Karpas-422 (cell line): ENCODE measurements around the gene CATSPER3. TPM values are rescaled to one million over a fixed set of nuclear protein-coding genes. Genes with fewer than 3 reads are reported as not detected.

Source experiments
- DNase-seq: peaks from one replicate; pipeline ENCODE4 v3.0.0-alpha.2; 2015
- H2AFZ ChIP-seq: fragments of 200-600 bp; sonication (generic); 2 replicates; pipeline ENCODE4 v1.6.1; 2014; ENCODE audit warnings: antibody characterized with exemption, low read length, mixed read lengths
- H3K27ac ChIP-seq: fragments of 200-600 bp; sonication (generic); 2 replicates; pipeline ENCODE4 v1.5.1; 2014; ENCODE audit warnings: mild to moderate bottlenecking, low read length, moderate library complexity
- H3K27me3 ChIP-seq: fragments of 200-600 bp; sonication (generic); 2 replicates; pipeline ENCODE4 v1.6.1; 2014; ENCODE audit warnings: low read length, mixed read lengths
- H3K36me3 ChIP-seq: fragments of 200-600 bp; sonication (generic); 2 replicates; pipeline ENCODE4 v1.6.1; 2014; ENCODE audit warnings: low read length, mixed read lengths; ENCODE audit not compliant: insufficient read depth
- H3K4me1 ChIP-seq: fragments of 200-600 bp; sonication (generic); 2 replicates; pipeline ENCODE4 v1.6.1; 2014; ENCODE audit warnings: mild to moderate bottlenecking, low read length, mixed read lengths
- H3K4me2 ChIP-seq: fragments of 200-600 bp; sonication (generic); 2 replicates; pipeline ENCODE4 v1.6.1; 2014; ENCODE audit warnings: low read length, low read depth, mild to moderate bottlenecking; ENCODE audit not compliant: poor library complexity, severe bottlenecking
- H3K4me3 ChIP-seq: fragments of 200-600 bp; sonication (generic); 2 replicates; pipeline ENCODE4 v1.5.1; 2014; ENCODE audit warnings: mild to moderate bottlenecking, antibody characterized with exemption, low read length, mixed read lengths
- H3K79me2 ChIP-seq: fragments of 200-600 bp; sonication (generic); 2 replicates; pipeline ENCODE4 v1.6.1; 2014; ENCODE audit warnings: mild to moderate bottlenecking, low read length, mixed read lengths
- H3K9ac ChIP-seq: fragments of 200-600 bp; sonication (generic); 2 replicates; pipeline ENCODE4 v1.6.0; 2014; ENCODE audit warnings: low read length
- H3K9me2 ChIP-seq: fragments of 200-600 bp; sonication (generic), shearing (Covaris generic); replicated peaks from 2 replicates; pipeline ENCODE4 v1.6.0; 2014; ENCODE audit warnings: mild to moderate bottlenecking, low read length, moderate library complexity; ENCODE audit not compliant: insufficient read depth
- H3K9me3 ChIP-seq: fragments of 300-700, 200-600 bp; sonication (generic); 2 replicates; pipeline ENCODE4 v1.6.1; 2014; ENCODE audit warnings: low read length, mixed read lengths
- H4K20me1 ChIP-seq: fragments of 200-600 bp; sonication (generic); 2 replicates; pipeline ENCODE4 v1.6.1; 2014; ENCODE audit warnings: mild to moderate bottlenecking, antibody characterized with exemption, low read length, low read depth; ENCODE audit not compliant: insufficient read depth
- total RNA-seq: library from RNA; depleted of rRNA; stranded (reverse); fragments of >200 nt; shearing (Covaris generic); gene quantifications from 2 replicates; pipeline ENCODE4 v1.2.3, GENCODE V29; 2014; ENCODE audit warnings: low replicate concordance

The CATSPER3 gene
- total RNA-seq, 1 experiment from 2014 or later, result not detected

DNA sequence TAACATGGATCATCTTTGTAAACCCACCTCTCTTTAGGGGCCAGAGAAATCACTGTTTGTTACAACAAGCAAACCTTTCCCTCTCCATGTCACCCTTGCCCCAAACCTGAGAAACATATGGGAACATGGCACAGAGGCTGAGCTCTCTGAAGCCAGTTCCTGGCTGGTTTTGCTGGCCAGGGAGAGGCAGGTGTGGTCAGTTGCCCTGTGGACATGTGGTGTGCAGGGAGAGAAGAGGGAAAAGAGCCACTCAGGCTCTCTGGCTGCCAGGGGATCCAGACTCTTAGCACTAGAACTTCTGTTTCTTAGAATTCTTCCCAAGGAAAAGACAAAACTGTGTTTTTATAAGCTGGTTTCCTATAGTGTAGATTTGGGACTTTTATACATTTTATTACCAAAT lies 4.6 kb upstream of the CATSPER3 start:
- Histone ChIP-seq H4K20me1 (no peaks in the 10 kb centered on the region), H3K27me3 (no peaks in the 10 kb centered on the region), H2AFZ (no peak overlapping the region), H3K27ac (peak overlapping the region; percentile 13; the same call in 1 of the 2 replicates), H3K9ac (no peak overlapping the region), H3K36me3 (0 out of 2 replicates have a peak, but pooled peaks cover 7% of the 10 kb centered on the region), H3K4me2 (no peak overlapping the region), H3K4me1 (peaks cover 19% of the 10 kb centered on the region), H3K9me3 (no peaks in the 10 kb centered on the region), H3K4me3 (no peak overlapping the region), H3K9me2 (no peaks in the 10 kb centered on the region), H3K79me2 (no peaks in the 10 kb centered on the region)
- DNase-seq, result no peak

DNA sequence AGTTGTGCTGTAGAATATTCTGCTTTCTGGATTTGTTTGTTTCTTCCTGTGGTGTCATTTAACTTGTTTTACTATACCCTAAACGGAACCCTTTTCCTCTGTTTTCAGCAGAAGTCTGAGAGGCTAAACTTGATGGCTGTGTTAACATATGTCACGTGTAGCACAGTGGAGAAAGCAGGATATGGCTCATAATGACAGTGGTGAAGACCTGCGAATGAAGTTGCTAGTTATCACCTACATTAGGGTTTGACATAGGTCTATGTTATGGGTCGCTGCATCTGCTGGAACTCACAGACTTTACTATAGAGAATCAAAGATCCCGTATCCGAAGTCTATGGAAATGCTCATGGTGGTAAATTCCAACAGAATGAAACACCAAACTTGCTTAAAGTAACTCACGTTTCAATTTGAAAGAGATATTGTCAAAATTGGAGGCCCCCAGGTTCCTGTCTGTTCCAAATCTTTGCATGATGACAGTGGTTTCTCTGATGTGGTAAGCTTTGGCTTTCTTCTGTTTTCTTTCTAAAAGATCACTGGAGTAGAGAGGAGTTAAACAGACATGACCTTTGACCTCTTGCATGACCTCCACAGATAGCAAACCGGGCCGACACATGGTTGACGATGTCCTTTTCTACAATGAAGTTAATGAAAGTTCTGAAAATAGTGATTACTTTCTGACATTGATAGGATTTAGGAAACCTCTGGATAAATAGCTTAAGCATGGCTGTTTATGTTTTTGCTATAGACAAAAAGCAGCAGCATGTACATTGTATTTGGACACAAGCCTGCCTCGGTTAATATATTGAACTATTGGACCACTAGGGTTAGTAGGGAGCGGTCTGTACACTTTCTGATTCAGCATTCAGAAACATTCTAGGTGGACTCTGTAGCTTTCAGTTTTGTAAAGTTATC lies 3.1 kb upstream of the CATSPER3 start:
- Histone ChIP-seq H4K20me1 (no peaks in the 10 kb centered on the region), H3K4me1 (peaks cover 16% of the 10 kb centered on the region), H3K9ac (no peak overlapping the region), H3K9me3 (no peaks in the 10 kb centered on the region), H3K27ac (no peak overlapping the region), H3K9me2 (no peaks in the 10 kb centered on the region), H3K79me2 (no peaks in the 10 kb centered on the region), H3K27me3 (no peaks in the 10 kb centered on the region), H2AFZ (no peak overlapping the region), H3K36me3 (0 out of 2 replicates have a peak, but pooled peaks cover 7% of the 10 kb centered on the region), H3K4me3 (no peak overlapping the region), H3K4me2 (no peak overlapping the region)
- no peak for DNase-seq

GRCh38 chr5:134965271-134965825 lies 2.4 kb upstream of the CATSPER3 start:
- no peaks in the 10 kb centered on the region for H4K20me1 ChIP-seq

DNA sequence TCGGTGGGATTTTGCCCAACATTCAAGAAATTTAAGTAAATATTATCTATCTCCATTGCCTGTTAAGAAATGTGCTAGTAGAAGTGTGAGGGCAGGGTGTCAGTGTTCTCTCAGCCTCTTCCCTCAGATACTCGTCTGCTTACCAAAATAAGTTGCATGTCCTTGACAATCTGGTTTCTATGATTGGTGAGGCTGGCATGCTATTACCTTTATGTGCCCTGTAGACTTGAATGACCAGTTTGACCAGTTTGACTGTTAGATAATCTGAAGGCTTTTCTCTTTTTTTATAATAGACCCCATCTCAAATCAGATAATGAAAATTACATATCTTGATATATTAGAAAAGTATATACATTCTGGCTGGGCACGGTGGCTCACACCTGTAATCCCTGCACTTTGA lies 348 bp downstream of the CATSPER3 start:
- no peak overlapping the region for H3K27ac ChIP-seq
- H3K4me2 ChIP-seq, result no peak overlapping the region
- H3K9me3 ChIP-seq, result no peaks in the 10 kb centered on the region
- no peak overlapping the region for H3K9ac ChIP-seq
- H4K20me1 ChIP-seq, result no peaks in the 10 kb centered on the region
- no peak for DNase-seq
- no peak overlapping the region for H2AFZ ChIP-seq
- H3K79me2 ChIP-seq, result no peaks in the 10 kb centered on the region
- no peak overlapping the region for H3K4me3 ChIP-seq
- 0 out of 2 replicates have a peak, but pooled peaks cover 7% of the 10 kb centered on the region for H3K36me3 ChIP-seq
- H3K9me2 ChIP-seq, result no peaks in the 10 kb centered on the region
- no peaks in the 10 kb centered on the region for H3K27me3 ChIP-seq
- peaks cover 6% of the 10 kb centered on the region for H3K4me1 ChIP-seq

More at GRCh38 chr5:134965271-134965825, 2.4 kb upstream of the CATSPER3 start:
- Histone ChIP-seq H3K9me2 (no peaks in the 10 kb centered on the region), H3K27me3 (no peaks in the 10 kb centered on the region), H3K4me1 (peaks cover 16% of the 10 kb centered on the region), H3K36me3 (0 out of 2 replicates have a peak, but pooled peaks cover 7% of the 10 kb centered on the region), H3K27ac (no peak overlapping the region), H3K4me2 (no peak overlapping the region), H3K79me2 (no peaks in the 10 kb centered on the region), H3K9ac (no peak overlapping the region), H3K9me3 (no peaks in the 10 kb centered on the region), H2AFZ (no peak overlapping the region), H3K4me3 (no peak overlapping the region)
- DNase-seq, result no peak

DNA sequence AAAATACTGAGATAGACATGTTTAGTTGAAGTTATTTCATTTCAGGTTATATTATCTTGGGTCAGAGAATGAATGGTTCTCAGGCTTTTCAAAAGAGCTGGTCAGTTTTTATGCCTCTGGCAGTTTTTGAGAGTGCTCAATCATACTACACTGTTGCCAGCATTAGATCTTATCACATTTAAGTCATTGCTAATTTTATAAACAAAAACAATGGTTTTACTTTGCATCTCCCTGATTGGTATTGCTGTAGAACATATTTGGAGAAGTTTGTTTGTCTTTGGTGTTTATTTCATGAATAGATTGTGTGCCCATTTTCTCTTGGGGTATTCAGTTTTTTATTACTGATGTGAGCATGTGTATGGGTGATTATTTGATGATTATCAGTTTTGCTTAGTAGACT lies 1.5 kb downstream of the CATSPER3 start:
- Histone ChIP-seq H3K27me3 (no peaks in the 10 kb centered on the region), H3K4me1 (peaks cover 6% of the 10 kb centered on the region), H2AFZ (no peak overlapping the region), H3K9me3 (no peaks in the 10 kb centered on the region), H3K27ac (no peak overlapping the region), H3K4me3 (no peak overlapping the region), H4K20me1 (no peaks in the 10 kb centered on the region), H3K79me2 (no peaks in the 10 kb centered on the region), H3K36me3 (0 out of 2 replicates have a peak, but pooled peaks cover 7% of the 10 kb centered on the region), H3K9ac (no peak overlapping the region), H3K4me2 (no peak overlapping the region), H3K9me2 (no peaks in the 10 kb centered on the region)
- no peak for DNase-seq

DNA sequence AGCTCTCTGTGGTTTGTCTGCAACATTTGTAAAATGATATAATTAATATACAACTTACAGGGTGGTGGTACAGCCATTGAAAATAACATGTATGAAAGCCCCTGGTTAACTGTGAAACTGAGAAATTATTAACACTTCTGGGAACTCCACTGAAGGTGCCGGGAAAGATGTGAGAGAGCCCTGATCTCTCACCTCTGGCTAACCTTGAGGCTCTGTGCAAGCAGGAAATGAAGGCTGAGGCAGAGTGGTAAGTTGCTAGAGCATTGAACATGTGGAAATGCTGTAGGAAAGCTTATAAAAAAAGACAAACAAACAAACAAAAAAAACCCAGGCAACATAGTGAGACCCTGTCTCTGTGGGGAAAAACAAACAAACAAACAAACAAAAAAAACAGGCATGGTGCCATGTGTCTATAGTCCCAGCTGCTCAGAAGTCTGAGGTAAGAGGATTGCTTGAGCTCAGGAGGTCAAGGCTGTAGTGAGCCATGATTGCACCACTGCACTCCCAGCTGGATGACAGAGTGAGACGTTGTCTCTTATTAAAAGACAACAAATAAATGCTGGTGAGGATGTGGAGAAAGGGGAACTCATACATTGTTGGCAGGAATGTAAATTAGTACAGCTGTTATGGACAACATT lies 7.5 kb downstream of the CATSPER3 start:
- DNase-seq, result no peak
- Histone ChIP-seq H3K27ac (no peak overlapping the region), H4K20me1 (no peaks in the 10 kb centered on the region), H3K9ac (no peak overlapping the region), H2AFZ (no peak overlapping the region), H3K9me3 (0 out of 2 replicates have a peak, but pooled peaks cover 3% of the 10 kb centered on the region), H3K27me3 (no peaks in the 10 kb centered on the region), H3K4me1 (peaks cover 6% of the 10 kb centered on the region), H3K4me3 (no peak overlapping the region), H3K36me3 (peaks cover 16% of the 10 kb centered on the region), H3K4me2 (no peak overlapping the region), H3K9me2 (no peaks in the 10 kb centered on the region), H3K79me2 (no peaks in the 10 kb centered on the region)

DNA sequence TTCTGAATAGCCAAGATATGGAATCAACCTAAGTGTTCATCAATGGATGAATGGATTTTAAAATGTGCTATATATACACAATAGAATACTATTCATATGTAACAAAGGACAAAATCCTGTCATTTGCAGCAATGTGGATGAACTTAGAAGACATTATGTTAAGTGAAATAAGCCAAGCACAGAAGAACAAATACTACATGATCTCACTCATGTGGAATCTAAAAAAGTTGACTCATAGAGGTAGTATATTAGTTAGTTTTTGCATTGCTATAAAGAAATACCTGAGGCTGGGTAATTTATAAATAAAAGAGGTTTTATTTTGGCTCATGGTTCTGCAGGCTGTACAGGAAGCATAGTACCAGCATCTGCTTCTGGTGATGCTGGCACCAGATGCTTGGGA lies 8.1 kb downstream of the CATSPER3 start:
- no peaks in the 10 kb centered on the region for H3K9me2 ChIP-seq

GRCh38 chr5:134976841-134977240 lies 9.1 kb downstream of the CATSPER3 start:
- H3K9ac ChIP-seq, result no peak overlapping the region
- peaks cover 13% of the 10 kb centered on the region for H3K9me3 ChIP-seq
- H2AFZ ChIP-seq, result no peak overlapping the region
- H3K4me2 ChIP-seq, result no peak overlapping the region
- H4K20me1 ChIP-seq, result no peaks in the 10 kb centered on the region
- no peaks in the 10 kb centered on the region for H3K27me3 ChIP-seq
- H3K27ac ChIP-seq, result no peak overlapping the region
- no peaks in the 10 kb centered on the region for H3K4me1 ChIP-seq
- no peak for DNase-seq
- no peaks in the 10 kb centered on the region for H3K9me2 ChIP-seq
- no peaks in the 10 kb centered on the region for H3K79me2 ChIP-seq
- no peak overlapping the region for H3K4me3 ChIP-seq
- peaks cover 16% of the 10 kb centered on the region for H3K36me3 ChIP-seq

More for the DNA sequence above, 8.1 kb downstream of the CATSPER3 start:
- H4K20me1 ChIP-seq, result no peaks in the 10 kb centered on the region
- H3K4me2 ChIP-seq, result no peak overlapping the region
- no peaks in the 10 kb centered on the region for H3K79me2 ChIP-seq
- H3K4me1 ChIP-seq, result peaks cover 6% of the 10 kb centered on the region
- H3K27me3 ChIP-seq, result no peaks in the 10 kb centered on the region
- DNase-seq, result no peak
- H3K27ac ChIP-seq, result no peak overlapping the region
- no peak overlapping the region for H3K4me3 ChIP-seq
- peaks cover 6% of the 10 kb centered on the region for H3K9me3 ChIP-seq
- no peak overlapping the region for H3K9ac ChIP-seq
- no peak overlapping the region for H2AFZ ChIP-seq
- H3K36me3 ChIP-seq, result peaks cover 16% of the 10 kb centered on the region
